Activated CD8-positive, alpha-beta memory T cell treated with anti-CD3 and anti-CD28 coated beads, Interleukin-2, amount 50 U/mL, for 24 hours (primary cell): ENCODE measurements around the gene RFX4.

Source experiments
- DNase-seq: peaks from one replicate; pipeline ENCODE4 v3.0.0-alpha.2; 2020; ENCODE audit errors: extremely low read depth

The RFX4 gene

GRCh38 chr12:106582641-106583230, at the start of gene RFX4:
Gene RFX4, plus strand, starts transcription at chr12:106583004. Its CDS starts 317 bp downstream, at chr12:106583321.
- DNase-seq: no peak

GRCh38 chr12:106541201-106541600, 41.6 kb upstream of the RFX4 start:
- DNase-seq: no peak

- DNase-seq: no peak
These were observed 31.4 kb upstream of the RFX4 start for GRCh38 chr12:106551410-106551809.

- no peak for DNase-seq
These were observed 30.6 kb upstream of the RFX4 start for GRCh38 chr12:106552228-106552627.

GRCh38 chr12:106564678-106565329, 18.0 kb upstream of the RFX4 start:
- no peak for DNase-seq

GRCh38 chr12:106566771-106567170, 16.0 kb upstream of the RFX4 start:
- no peak for DNase-seq

GRCh38 chr12:106573239-106573638, 9.6 kb upstream of the RFX4 start:
- no peak for DNase-seq

- no peak for DNase-seq
These were observed 6.0 kb upstream of the RFX4 start for GRCh38 chr12:106576848-106577247.

GRCh38 chr12:106580671-106581508, 1.9 kb upstream of the RFX4 start:
- no peak for DNase-seq

- DNase-seq: no peak
These were observed 1.1 kb upstream of the RFX4 start for GRCh38 chr12:106581543-106582248.

- no peak for DNase-seq
These were observed 584 bp upstream of the RFX4 start for GRCh38 chr12:106582249-106582591.

- DNase-seq: no peak
These were observed 669 bp downstream of the RFX4 start for GRCh38 chr12:106583242-106584103.

GRCh38 chr12:106584104-106585064, 1.6 kb downstream of the RFX4 start:
- DNase-seq: no peak

- no peak for DNase-seq
These were observed 2.3 kb downstream of the RFX4 start for GRCh38 chr12:106585105-106585520.

- DNase-seq: no peak
These were observed 2.9 kb downstream of the RFX4 start for GRCh38 chr12:106585521-106586277.

GRCh38 chr12:106586278-106586802, 3.5 kb downstream of the RFX4 start:
- no peak for DNase-seq

GRCh38 chr12:106586803-106587684, 4.2 kb downstream of the RFX4 start:
- DNase-seq: no peak

- DNase-seq: no peak
These were observed 6.0 kb downstream of the RFX4 start for GRCh38 chr12:106588771-106589170.
